Right forelimb (tissue), 1 donor: ENCODE measurements around the gene CDC7.
"Not testable (repeated sequence)": the region's sequence is repeated elsewhere in the genome, so short reads cannot be mapped to it uniquely, and the experiment has no call there.

Experiments
- DNase-seq: peaks from one replicate; pipeline ENCODE4 v3.0.0-alpha.2; 2018

Gene CDC7

DNA sequence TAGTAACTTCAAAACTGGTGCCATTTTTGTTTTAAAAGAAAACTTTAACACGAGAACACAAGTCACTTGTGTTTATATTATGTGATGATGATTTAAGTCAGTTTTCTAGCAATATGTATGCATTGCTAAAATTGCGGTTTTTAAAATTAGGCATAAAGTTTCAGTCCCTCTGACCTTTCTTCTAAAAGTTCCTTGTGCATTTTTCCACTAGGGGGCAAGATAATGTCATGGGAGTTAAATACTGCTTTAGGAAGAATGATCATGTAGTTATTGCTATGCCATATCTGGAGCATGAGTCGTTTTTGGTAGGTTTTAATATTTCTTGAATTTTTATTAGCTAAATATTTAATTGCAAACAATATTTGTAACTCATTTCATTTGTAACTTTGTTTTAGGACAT is 10.7 kb downstream of the CDC7 start:
- no peak for DNase-seq

DNA sequence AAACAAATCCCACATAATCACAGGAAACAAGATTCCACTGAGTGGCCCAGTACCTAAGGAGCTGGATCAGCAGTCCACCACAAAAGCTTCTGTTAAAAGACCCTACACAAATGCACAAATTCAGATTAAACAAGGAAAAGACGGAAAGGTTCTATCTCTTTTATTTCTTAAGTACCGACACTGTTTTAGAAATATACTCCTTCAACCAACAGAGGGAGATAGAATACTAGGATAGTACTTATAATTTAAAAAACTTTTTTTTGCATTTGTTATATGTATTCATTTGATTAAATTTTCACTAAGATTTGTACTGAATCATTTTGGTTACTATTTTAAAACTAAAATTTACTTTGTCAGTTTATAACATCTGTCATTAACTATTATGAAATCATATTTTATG is 12.5 kb downstream of the CDC7 start:
- DNase-seq: no peak

DNA sequence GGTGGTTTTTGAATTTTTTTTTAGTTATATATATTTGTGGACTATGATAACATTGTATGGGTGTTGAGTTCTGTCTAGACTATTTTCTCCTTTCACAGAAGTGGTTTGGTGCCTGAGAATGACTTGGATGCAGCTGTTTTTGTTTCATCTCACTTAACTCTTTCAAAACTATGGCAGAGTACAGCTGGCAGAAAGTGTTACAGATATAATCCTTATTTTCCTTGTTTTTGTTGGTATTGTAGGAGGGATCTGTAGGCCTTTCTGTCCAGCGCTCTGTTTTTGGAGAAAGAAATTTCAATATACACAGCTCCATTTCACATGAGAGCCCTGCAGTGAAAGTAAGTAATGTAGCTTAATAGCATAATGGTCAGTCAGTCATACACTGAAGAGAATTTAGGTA is 13.1 kb downstream of the CDC7 start:
- no peak for DNase-seq

DNA sequence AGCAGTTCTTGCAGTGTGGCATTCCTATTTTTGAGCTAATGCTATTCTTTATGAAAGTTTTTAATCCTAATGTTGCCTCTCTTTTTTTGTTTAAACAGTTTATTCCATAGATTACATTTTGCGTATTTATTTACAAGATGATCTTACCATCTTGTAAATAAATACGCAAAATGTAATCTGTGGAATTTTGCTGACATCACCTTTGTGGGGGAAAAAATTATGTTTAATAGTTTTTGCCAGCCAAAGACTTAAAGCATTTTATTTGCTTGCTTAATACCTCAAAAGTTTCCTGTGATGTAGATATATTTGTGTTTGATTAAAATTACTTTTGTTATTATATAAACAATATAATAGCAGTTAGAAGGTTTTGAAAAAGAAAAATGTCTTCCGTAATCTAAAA is 15.3 kb downstream of the CDC7 start:
- DNase-seq: no peak

DNA sequence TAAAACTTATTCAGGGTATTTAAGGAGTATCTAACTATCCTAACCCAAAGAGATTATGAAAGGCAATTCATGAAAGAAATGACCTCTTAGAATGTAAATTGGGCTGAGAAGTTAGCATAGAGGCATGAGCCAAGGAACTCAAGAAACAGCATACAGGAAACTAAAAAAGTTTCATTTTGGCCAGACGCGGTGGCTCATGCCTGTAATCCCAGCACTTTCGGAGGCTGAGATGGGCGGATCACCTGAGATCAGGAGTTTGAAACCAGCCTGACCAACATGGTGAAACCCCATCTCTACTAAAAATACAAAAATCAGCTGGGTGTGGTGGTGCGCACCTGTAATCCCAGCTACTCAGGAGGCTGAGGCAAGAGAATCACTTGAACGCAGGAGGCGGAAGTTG is 16.0 kb downstream of the CDC7 start:
- DNase-seq: not testable (repeated sequence)

DNA sequence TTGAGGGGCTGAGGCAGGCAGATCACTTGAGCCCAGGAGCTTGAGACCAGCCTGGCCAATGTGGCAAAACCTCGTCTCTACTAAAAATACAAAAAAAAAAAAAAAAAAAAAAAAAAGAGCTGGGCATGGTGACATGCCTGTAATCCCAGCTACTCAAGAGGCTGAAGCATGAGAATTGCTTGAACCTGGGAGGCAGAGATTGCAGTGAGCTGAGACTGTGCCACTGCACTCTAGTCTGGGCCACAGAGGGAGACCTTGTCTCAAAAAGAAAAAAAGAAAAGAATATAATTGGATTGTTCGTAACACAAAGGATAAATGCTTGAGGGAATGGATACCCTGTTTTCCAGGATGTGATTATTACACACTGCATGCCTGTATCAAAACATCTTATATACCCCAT is 18.5 kb downstream of the CDC7 start:
- DNase-seq: not testable (repeated sequence)

DNA sequence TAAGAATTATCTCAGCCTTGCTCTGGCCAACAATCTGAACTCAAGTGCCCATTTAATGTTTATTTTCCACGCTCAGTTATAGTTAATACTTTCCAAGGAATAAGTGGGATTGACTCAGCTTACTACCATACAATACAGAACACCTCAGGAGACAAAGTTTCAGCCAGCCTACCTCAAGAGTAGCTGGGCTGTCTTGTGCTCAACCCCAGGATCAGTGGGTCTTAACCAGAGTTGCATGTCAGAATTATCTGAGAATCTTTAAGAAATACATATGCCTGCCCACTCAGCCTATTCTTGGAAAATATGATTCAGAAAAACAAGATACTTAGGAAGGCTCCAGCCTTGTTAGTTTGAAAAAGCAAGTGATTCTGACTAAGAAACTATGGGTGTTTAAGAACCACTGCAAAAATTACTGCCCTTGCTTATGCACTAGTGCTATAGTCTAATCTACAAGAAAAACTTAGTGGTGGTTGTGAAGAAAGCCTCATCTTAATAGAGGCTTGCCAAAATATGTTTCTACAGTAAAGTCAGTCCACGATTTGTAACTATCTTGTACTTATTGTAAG is 20.4 kb downstream of the CDC7 start:
- no peak for DNase-seq

DNA sequence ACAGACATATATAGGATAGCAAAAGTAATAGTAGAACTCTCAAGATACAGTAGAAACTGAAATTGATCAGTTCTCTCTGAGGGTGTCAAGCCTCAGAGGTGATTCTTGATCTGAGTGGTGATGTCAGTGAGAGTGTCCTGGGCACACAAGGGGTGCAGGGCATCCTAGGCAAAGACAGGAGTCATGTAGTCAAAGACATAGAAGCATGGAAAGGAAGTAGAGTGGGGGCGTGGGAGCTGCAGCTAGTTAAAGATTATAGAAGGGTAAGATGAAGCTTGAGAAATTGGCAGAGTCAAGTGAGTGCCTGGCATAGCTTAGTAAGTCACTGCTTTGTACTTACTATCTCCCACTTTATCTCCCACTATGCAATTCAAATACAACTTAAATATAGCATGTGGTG is 22.8 kb downstream of the CDC7 start:
- no peak for DNase-seq

DNA sequence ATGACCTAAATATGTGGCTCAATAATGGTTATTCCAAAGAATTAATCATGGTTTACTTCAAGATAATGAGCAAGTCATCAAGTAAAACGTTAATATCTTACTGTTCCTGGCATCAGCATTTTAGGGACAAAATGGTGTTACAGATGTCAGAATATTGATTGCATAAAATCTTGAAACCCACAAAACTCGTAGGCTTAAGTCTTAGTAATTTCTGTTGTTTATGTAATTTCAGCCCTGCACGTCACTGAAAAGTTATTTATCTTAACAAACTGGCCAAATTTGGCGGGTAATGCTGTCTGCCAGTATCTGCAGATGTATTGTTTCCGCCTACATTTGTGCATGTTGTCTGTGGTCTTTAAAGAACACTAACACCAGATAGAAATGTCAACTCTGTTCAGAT is 25.8 kb downstream of the CDC7 start:
- no peak for DNase-seq

DNA sequence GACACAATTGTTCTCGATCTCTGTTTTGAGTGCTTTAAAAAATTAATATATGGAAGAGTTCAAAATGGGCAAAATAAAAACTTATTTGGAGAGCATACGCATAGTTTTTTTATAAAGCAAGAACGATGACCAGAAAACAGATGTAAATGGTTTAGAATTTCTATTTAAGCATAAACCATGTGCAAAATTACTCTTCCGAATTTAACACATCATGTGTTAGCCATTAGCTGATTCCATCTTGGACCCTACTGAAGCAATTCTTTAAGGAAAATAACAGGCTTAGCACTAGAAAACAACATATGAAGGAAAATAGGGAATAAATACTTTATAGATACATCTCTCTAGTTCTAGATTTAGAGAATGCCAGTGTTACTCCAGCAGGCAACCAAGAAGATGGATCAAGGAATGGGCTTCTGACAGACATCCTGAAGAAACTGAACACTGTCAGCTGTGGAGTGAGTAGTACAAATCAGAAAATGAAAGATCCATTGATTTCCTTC is 26.7 kb downstream of the CDC7 start:
- DNase-seq: no peak

DNA sequence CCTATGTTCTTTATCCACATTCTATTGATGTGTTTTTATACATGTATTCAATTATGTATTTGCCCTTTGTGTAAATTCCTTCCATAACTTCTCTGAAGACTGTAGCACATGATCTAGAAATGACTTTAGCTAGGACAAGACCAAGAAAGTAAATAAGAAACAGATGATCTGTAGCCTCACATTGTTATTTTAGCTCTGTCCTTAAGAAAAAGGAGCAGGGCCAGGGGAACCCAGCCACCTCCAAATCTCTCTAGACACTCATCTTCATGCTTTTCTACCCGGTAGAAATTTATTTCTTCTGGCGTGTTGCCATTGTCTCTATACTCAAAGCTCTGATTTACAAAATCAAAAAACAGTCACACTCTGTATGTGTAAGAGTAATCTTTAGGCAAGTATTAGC is 27.1 kb downstream of the CDC7 start:
- DNase-seq: no peak

DNA sequence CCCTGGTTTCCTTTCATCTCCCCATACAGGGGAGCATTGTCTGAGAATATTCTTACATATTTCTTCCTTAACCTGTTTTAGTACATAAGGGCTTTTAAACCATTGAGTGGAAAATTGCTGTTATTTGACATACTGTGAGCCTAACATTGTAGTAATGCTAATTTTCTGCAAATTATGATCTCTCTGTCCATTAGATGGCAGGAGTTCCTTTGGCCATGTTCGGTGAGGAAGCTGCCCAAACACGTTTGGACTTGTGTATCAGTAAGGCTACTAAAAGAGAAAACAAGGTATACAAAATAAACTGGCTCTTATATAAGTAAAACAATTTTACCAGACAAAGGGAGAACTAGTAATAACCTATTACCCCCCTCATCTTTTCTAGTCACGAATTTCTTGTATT is 29.2 kb downstream of the CDC7 start:
- DNase-seq: no peak

DNA sequence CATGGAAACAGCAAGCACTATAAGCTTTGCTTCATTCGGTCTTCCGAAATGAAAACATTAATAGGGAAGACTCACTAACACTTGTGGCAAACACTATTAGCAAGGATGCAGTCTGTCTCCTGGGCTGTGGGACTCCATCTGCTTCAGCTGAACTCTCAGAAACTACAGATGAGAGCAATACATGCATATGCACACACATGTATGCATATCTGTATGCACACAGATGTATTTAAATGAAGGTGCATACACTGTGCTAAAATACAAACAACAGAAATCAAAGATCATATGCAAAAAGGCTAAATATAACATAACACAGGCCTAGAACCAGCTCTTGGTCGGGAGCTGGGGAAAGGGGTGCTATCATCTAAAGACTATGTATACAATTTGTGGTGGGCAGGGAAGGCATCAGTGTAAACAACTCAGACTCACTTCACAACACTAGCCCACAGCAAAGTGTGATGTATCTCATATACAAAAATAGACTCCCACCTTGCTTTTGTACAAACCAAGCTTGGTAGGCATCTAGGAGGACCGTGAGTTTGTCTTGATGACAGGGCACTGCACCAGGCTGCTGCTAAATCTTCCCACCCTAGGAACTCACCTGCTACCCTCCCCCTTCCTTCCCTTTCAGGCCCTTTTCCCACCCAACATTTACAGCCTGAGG is 32.8 kb downstream of the CDC7 start:
- DNase-seq: no peak

DNA sequence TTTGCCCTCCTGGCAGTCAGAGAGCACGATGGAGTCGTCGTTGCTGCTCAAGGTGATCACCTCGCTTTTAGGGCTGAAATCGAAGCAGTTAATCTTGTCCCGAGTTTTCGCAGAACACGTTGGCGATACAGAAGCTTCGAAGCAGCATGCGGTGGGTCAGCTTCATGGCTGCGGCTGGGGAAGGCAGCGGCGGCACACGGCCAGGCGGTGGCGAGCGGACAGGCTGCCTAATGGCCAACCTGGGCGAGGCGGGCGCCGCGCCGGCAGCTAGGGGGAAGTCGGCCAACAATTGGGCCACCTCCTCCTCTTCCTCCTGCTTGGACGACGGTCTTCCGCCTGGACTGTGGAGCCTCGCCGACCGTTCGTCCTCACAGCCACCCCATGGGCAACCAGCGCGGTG is 34.8 kb downstream of the CDC7 start:
- no peak for DNase-seq

DNA sequence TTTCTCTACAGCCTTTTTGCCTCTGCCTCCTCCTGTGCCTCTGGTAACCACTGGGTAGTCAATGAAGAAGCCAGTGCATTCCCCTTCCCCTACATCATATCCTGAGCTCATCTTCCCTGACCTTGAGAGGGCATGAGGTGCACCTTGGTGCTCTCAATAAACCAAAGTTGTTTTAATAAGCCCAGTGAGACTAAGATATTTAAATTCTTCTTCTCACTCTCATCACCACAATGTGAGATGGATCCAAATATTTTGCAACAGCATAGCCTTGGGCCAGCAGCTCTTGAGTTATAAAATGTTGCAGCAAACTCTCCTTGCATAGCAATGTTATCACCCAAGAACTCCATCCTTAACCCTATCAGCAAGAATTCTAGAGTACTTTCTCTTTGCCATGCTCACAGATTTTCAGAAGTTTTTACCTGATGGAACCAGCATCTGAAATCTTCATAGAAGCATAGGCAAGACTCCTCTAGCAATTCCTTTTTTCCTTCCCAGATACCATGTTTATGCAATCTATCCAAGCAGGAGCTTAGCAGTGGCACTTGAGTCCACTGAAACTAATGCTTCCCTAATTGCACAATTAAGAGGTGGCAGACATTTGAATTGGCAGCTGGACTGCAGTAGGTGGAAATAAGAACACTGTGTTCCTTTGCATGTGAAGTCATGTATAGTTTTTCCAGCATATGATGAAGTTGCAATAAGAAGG is 36.8 kb downstream of the CDC7 start:
- DNase-seq: no peak

DNA sequence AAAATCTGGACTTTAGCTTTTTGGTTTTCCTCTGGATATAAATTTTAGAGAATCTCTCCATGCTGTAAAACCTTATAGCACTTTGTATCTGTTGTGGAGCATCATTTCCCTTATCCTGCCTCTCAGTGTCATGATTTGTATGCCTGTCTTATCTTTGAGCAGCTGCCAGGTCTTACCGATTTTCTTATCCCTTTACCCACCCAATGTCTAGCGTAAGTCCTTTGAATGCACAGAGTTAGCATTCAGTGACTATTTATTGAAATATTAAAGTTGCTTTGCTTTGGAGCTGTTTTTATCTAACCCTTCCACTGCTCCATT is 37.3 kb downstream of the CDC7 start:
- no peak for DNase-seq

DNA sequence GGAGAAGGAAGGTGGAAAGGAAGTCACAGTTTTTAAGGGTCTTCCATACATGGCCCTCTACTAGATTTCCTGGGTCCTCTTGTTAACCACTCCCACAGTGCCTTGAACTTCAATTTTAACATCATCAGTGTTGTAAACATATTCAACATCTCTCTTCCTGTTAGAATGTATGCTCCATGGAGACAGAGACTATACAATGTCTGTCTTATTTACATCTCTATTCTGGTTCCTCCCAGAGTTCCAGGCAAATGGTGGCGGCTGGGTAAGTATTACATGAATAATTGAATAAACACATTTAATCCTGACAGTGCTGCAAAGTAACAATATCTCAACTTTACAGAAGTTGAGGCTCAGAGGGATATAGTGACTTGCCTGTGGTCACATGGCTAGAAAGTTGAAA is 40.3 kb downstream of the CDC7 start:
- DNase-seq: no peak

DNA sequence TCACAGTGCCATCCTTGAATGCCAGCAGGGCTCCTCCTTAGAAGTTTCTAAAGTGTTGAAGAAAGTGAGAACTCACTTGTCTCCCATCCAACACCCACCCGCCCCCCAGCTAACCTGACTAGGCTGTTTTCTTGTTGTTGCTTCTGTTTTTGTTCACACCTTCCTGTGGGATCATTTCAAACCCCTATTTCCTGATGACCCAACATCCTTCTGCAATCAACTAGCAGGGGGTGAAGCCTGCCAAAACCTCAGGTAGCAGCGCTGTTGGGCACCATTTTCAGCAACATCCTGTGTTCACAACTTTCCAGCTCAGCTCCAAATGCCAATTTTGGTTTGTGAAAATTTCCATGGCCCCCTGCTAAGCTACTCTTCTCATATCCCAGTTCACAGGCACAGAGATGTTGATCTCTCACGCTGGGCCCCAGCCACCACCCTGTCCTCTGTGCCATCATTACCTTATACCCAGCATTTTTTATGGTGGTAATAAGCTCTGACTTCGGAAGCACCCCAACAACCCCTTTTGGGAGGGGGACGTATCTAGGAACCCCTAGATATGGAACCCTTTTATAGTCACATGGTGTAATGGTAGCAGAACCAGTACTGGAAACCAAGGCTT is 41.4 kb downstream of the CDC7 start:
- no peak for DNase-seq

DNA sequence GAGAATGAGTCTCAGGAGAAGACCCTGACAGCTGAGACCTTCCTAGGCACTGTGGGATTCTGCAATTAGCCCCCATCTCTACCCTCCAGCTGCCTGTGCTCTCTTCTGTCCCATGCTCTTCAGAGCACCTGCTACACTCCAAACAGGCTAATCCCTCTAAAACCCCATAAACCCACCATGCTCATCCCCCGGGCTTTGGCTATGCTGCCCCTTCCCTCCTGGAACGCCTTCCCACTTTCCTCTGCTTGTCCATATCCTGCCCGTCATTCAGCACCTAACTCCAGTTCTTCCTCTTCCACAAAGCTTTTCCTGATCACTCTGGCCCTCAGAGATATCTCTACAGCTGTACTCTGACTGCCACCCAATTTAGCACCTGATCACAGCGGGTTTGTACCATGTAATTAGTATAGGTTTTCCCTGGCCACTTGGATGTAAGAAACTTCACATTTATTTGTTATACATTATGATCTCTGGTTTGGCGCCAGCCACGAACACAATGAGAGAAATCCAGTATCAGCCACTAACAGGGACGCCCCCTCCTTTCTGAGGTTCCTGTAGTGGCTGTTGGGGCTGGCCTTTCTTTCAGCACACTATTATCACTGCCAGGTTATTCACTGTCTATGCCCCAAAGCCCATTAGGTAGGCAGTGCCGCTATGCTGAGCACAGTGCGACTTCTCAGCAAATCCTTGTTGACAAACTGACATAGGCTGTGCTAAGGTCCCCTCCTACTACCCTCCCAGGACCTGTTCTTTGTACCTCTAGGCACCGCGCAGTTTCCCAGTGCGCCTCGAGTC is 45.1 kb downstream of the CDC7 start:
- DNase-seq: no peak

DNA sequence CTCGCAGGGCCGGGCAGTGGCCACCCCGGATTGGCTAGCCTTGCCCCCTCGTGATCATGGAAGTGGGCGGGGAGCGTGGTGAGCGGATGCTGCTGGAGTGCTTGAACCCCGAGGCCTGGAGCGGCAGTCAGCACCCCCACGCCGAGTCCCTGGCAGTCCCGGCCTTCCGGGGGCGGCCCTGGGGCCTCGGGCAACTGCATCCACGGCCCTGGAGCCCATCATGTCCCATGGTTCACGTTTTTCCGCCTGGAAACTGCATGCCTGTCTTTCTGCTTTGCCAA is 45.6 kb downstream of the CDC7 start:
- DNase-seq: no peak

DNA sequence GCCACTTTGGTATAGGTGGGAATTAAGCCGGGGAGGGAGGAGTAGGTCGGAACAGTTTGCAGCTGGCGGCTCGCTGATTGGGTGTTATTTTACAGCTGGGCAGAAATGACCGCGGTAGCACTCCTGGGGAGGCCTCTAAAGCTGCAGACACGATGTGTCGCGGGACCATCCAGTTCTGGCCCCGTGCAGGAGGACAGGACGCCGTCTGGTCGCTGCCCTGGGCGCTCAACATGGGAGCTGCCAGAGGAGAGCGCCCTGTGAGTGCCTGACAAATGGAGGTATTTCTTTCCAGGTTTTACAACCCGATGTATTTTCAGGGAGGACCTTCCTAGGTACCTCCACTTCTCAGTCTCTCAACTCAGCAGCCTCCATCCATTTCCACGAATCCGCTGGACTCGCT is 46.2 kb downstream of the CDC7 start:
- DNase-seq: no peak

DNA sequence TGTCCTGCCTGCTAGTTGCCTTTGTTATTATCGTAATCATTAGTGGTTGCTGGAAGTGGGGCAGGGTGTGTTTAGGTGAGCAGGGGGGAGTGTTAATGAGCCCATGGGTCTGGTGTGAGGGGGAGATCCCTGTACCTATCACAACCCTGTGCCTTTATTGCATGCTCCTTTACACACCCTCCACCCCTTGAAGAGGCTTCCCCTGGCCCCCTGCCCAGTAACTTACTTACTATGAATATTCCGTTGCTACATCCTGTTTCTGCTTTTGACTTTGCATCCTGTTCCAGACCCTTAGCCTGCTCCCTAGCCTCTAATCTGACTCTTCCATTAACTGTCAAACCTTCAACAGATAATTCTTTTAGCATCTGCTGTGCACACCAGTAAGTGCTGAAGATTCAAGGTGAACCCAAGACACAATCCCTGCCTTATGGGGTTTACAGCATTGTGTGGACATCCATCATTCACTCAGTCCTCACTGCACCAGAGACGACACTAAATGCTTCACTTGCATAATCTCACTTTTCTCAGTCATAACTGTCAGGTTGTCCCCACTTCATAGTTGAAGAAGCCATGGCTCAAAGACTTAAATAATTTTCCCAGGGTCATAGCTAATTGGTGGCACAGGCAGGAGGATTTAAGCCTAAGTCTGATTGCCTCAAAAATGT is 47.9 kb downstream of the CDC7 start:
- DNase-seq: no peak
